ENCODE measurements around the gene MBTPS1.

DNA sequence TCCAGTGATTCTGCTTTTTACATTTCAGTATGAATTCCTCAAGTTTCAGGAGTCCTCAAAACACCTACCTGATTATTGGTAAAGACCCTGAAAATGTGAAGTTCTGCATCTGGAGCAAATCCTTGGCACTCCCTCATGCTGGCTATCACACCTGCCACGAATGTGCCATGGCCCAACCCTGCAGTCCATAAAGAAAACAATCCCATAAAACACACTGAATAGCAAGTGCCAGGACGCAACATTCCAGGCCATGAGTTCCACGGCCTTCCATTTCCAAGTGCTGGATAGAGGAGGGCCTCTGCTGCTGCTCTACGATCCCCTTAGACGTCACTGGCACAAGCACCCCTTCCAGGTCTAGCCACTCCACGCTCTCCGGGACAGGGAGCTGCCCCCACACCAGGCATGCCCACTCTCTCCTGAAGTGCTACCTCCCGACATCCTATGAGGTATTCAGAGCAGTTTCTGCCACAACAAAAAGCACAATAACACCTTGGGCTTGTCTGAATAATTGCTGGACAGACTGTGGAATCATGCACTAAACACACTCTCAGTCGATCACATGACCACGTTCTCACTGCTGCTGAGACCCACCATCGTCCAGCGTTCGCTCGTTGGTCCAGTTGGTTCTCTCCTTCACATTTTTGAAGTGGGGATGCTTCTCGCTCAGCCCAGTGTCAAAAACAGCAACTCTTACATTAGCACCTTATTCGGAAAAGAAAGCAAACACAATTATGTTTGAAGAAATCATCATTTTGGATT lies 23.4 kb downstream of the MBTPS1 start:
- TF ChIP-seq, protein P1, sequence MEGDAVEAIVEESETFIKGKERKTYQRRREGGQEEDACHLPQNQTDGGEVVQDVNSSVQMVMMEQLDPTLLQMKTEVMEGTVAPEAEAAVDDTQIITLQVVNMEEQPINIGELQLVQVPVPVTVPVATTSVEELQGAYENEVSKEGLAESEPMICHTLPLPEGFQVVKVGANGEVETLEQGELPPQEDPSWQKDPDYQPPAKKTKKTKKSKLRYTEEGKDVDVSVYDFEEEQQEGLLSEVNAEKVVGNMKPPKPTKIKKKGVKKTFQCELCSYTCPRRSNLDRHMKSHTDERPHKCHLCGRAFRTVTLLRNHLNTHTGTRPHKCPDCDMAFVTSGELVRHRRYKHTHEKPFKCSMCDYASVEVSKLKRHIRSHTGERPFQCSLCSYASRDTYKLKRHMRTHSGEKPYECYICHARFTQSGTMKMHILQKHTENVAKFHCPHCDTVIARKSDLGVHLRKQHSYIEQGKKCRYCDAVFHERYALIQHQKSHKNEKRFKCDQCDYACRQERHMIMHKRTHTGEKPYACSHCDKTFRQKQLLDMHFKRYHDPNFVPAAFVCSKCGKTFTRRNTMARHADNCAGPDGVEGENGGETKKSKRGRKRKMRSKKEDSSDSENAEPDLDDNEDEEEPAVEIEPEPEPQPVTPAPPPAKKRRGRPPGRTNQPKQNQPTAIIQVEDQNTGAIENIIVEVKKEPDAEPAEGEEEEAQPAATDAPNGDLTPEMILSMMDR (tag by site-specific recombination; IDR thresholded peaks at IDR 0.05): no peak
- TF ChIP-seq ZNF146 (tag by site-specific recombination; IDR thresholded peaks at IDR 0.05) (no peak), KLF8 (tag by site-specific recombination; IDR thresholded peaks at IDR 0.05) (no peak), SP7 (tag by site-specific recombination; IDR thresholded peaks at IDR 0.05) (no peak), ZNF10 (tag by site-specific recombination; IDR thresholded peaks at IDR 0.05) (no peak), ZNF335 (tag by site-specific recombination; conservative IDR thresholded peaks at IDR 0.05) (no peak), SP3 (tag by site-specific recombination; IDR thresholded peaks at IDR 0.05) (no peak), TCF7L2 (IDR thresholded peaks at IDR 0.05; ENCODE audit: borderline replicate concordance, low read depth, low read length) (no peak), KLF16 (tag by site-specific recombination; IDR thresholded peaks at IDR 0.05) (no peak), WT1 (tag by site-specific recombination; IDR thresholded peaks at IDR 0.05) (no peak)
- TF ChIP-seq, protein P2, sequence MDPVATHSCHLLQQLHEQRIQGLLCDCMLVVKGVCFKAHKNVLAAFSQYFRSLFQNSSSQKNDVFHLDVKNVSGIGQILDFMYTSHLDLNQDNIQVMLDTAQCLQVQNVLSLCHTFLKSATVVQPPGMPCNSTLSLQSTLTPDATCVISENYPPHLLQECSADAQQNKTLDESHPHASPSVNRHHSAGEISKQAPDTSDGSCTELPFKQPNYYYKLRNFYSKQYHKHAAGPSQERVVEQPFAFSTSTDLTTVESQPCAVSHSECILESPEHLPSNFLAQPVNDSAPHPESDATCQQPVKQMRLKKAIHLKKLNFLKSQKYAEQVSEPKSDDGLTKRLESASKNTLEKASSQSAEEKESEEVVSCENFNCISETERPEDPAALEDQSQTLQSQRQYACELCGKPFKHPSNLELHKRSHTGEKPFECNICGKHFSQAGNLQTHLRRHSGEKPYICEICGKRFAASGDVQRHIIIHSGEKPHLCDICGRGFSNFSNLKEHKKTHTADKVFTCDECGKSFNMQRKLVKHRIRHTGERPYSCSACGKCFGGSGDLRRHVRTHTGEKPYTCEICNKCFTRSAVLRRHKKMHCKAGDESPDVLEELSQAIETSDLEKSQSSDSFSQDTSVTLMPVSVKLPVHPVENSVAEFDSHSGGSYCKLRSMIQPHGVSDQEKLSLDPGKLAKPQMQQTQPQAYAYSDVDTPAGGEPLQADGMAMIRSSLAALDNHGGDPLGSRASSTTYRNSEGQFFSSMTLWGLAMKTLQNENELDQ (tag by site-specific recombination; IDR thresholded peaks at IDR 0.05; ENCODE audit: low read depth): no peak
- TF ChIP-seq, protein P3, sequence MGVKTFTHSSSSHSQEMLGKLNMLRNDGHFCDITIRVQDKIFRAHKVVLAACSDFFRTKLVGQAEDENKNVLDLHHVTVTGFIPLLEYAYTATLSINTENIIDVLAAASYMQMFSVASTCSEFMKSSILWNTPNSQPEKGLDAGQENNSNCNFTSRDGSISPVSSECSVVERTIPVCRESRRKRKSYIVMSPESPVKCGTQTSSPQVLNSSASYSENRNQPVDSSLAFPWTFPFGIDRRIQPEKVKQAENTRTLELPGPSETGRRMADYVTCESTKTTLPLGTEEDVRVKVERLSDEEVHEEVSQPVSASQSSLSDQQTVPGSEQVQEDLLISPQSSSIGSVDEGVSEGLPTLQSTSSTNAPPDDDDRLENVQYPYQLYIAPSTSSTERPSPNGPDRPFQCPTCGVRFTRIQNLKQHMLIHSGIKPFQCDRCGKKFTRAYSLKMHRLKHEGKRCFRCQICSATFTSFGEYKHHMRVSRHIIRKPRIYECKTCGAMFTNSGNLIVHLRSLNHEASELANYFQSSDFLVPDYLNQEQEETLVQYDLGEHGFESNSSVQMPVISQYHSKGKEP (tag by site-specific recombination; IDR thresholded peaks at IDR 0.05): no peak

All from HEK293 (cell line).